Measurements from ENCODE around the gene H6PD.
A peak's percentile ranks its signal among the peaks of the same experiment; 100 is the strongest.

H6PD gene

GRCh38 chr1:9289711-9290485, 55.3 kb downstream of the H6PD start:
- TF ChIP-seq, protein P1, sequence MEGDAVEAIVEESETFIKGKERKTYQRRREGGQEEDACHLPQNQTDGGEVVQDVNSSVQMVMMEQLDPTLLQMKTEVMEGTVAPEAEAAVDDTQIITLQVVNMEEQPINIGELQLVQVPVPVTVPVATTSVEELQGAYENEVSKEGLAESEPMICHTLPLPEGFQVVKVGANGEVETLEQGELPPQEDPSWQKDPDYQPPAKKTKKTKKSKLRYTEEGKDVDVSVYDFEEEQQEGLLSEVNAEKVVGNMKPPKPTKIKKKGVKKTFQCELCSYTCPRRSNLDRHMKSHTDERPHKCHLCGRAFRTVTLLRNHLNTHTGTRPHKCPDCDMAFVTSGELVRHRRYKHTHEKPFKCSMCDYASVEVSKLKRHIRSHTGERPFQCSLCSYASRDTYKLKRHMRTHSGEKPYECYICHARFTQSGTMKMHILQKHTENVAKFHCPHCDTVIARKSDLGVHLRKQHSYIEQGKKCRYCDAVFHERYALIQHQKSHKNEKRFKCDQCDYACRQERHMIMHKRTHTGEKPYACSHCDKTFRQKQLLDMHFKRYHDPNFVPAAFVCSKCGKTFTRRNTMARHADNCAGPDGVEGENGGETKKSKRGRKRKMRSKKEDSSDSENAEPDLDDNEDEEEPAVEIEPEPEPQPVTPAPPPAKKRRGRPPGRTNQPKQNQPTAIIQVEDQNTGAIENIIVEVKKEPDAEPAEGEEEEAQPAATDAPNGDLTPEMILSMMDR (IDR thresholded peaks at IDR 0.05; ENCODE audit: low read depth, low read length), result no peak
- peak; percentile 83 for DNase-seq (ENCODE audit: extremely low read depth, low read depth)

- DNase-seq (ENCODE audit: extremely low read depth, low read depth), result no peak
- TF ChIP-seq, protein P1 (IDR thresholded peaks at IDR 0.05; ENCODE audit: low read depth, low read length), result no peak
Measured at GRCh38 chr1:9291914-9292360, 57.4 kb downstream of the H6PD start.

DNA sequence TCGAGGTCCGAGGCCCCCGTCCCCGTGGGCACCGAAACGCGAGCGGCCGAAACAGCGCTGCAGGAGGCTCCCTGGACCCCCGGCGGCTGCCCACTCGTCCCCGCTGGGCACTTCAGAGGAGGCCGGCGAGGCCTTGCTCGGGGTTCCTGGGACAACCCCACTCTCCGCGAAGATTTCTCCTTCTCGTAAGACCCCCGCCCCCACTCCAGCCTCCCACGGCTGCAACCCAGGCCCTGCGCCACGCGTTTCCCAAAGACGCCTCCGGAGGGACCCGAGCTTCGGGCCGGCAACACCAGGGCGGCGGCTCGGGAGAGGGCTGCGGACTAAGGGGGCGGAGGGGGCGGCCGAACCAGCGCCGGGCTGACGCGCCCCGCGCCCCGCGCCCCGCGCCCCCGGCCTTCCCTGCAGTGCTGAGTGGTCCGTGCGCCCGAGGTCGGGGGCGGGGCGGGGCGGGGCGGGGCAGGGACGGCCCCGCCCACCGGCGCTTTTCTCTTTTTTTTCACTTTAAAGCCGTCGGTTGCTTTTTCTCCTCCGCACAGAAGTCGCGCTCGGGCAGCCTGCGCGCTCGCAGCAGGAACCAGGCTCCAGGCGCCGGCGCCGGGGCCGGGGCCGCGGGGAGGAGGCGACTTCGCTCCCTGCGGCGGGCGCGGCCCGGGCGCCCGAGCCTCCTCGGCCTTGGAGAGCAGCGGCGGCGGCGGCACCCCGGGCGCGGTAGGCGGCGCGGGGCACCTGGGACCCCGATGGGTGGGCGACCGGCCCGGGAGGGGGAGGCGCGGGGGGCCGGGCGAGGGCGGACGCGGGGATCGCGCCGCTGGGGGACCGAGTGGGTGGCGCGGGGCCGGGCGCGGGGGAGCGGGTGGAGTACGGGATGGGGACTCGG, 58.0 kb downstream of the H6PD start, which contains the start of gene SPSB1:
SPSB1 (plus strand) TSS at position 534 of the 880 bp plus-strand sequence. CDS start 62,998 bp downstream, outside the sequence.
- peak; percentile 61 for DNase-seq (ENCODE audit: extremely low read depth, low read depth)
- TF ChIP-seq, protein P1 (IDR thresholded peaks at IDR 0.05; ENCODE audit: low read depth, low read length), result no peak; the same call in 1 of the 2 replicates

DNA sequence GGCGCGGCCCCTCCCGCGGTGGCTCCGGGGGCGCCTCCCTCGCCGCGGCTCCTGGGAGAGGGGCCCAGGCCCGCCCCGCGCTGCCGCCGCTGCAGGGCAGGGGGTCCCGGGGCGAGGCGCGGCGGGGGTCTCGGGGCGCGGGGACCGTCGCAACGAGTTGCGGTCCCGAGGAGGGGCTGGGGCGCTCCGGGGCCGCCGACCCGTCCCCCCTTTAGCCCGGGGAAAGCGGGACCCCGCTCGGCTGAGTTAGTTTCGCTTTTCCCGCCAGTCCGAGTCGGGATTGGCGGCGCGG, 58.6 kb downstream of the H6PD start:
- no peak for DNase-seq (ENCODE audit: extremely low read depth, low read depth)
- TF ChIP-seq, protein P1 (IDR thresholded peaks at IDR 0.05; ENCODE audit: low read depth, low read length), result no peak

DNA sequence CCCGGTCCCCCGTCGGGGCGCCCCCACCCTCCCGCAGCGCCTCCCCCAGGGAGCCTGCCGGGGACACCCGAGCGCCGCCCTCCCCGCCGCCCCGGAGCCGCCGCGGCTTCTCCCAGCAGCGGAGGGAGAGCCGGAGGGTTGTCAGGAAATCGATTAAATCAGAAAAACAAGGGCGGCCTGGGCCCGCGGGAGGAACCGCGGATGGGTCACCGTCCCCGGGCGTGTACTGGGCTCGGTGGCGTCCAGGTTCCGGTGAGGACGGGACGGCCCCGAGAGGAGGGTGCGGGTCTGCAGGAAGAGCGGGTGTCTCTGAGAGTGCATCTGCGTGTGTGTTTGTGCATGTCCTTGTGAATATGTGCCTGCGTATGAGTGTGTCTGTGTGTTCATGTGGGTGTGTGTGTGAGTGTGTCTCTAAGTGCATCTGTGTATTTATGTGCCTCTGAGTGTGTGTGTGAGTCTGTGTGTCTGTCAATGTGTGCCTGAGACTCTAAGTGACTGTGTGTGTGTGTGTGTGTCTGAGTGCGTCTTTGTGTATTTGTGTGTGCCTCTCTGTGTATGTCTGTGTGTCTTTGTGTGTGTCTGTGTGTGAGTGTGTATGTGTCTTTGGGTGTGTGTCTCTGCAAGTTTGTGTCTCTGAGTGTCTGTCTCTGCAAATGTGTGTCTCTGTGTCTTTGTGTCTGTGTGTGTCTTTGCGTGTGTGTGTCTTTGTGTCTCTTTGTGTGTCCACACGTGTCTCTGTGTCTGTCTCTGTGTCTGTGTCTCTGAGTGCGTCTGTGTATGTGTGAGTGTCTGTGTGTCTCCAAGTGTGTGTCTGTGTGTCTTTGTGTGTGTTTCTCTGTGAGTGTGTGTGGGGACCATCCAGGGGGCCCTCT, 59.2 kb downstream of the H6PD start:
- TF ChIP-seq, protein P1 (IDR thresholded peaks at IDR 0.05; ENCODE audit: low read depth, low read length), result no peak
- DNase-seq (ENCODE audit: extremely low read depth, low read depth), result no peak

DNA sequence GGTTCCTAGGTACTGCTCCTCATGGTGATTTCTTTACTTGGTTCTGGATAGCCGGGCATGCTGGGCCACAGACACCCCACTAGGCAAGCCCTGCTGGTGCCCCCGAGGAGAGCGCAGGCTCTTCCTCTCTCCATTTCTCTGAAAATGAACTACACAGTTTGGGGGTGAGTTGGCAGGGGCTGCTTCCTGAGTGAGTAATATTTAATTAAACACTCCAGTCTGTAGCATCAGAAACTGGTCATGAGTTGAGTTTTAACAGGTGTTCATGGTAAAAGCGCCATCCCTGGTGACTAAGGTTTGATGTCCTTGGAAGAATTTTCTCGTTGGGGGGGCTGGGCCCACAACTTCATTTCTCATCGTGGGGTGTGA, 59.8 kb downstream of the H6PD start:
- TF ChIP-seq, protein P1 (IDR thresholded peaks at IDR 0.05; ENCODE audit: low read depth, low read length), result no peak
- DNase-seq (ENCODE audit: extremely low read depth, low read depth), result no peak

Measured in AG09319 (cell line).